ENCODE measurements around the gene OPN5. TPM values are rescaled to one million over a fixed set of nuclear protein-coding genes. Genes with fewer than 3 reads are reported as not detected.

Gene OPN5
- total RNA-seq, 2 experiments from 2014 or later, result not detected

DNA sequence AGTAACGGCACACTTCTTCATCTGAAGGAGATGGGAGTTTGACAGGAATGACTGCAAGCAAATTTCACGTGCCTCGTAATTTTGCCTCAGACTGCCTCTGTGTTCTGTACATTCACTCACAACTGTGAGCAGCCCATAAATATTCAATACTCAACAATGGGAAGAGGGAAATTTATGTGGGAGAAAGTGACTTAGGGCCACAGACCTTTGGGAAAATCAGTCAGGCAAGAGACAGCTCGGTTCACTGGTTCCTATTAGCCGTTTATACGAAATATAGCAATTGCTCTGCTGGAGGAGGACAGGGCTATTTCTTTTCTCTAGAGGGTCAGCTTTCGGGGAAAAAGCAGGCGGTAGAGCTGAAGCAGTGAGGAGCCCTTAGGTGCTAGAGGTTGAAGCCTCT lies 28.0 kb downstream of the OPN5 start:
- H3K4me3 Mint-ChIP-seq, result no peak overlapping the region
- POLR2A ChIA-PET, result no interaction called here
- DNase-seq (no peak), ATAC-seq (ENCODE audit: low read depth) (no peak)
- H3K27ac Mint-ChIP-seq, result no peak overlapping the region
- no peaks in the 10 kb centered on the region for H3K36me3 Mint-ChIP-seq
- H3K27me3 Mint-ChIP-seq, result peaks cover 14% of the 10 kb centered on the region
- no peaks in the 10 kb centered on the region for H3K9me3 Mint-ChIP-seq
- H3K4me1 Mint-ChIP-seq, result no peaks in the 10 kb centered on the region

DNA sequence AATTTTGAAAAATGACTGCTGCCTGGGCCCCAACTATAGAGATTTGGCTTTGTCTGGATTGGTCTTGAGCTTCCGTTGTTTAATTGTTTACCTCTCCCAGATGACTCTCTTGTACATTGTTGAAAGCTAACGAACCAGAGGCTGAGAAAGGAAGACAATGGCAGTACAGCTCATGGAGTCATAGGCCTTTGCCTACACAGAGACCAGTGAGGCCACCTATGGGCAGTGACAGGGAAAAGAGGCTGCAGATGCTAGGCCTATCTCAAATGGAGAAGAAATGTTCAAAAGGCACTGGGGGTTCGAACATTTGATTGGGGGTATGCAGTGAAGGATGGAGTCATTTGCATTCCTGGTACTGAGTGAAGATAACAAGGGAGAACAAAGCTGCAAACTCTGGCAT lies 29.1 kb downstream of the OPN5 start:
- ATAC-seq (ENCODE audit: low read depth) (no peak), DNase-seq (no peak)
- H3K27me3 Mint-ChIP-seq, result peaks cover 17% of the 10 kb centered on the region
- POLR2A ChIA-PET, result no interaction called here
- H3K9me3 Mint-ChIP-seq, result no peaks in the 10 kb centered on the region
- no peaks in the 10 kb centered on the region for H3K36me3 Mint-ChIP-seq
- H3K27ac Mint-ChIP-seq, result no peak overlapping the region
- H3K4me3 Mint-ChIP-seq, result no peak overlapping the region
- H3K4me1 Mint-ChIP-seq, result no peaks in the 10 kb centered on the region

DNA sequence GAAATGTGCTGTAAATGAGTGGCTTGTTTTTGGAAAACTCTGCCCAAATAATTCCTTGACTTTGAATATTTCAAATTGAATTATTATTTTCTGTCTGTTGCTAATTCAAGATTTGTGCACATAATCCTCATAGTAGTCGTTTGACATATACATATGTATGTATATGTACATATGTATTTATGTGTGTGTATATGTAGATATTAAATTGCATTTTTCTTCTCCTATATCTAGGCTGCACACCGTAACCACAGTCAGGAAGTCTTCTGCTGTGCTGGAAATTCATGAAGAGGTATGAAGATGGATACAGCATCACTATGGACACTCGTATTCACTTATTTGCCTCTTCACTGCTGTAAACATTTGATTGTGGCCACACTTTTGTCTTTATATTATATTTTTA lies 29.6 kb downstream of the OPN5 start:
- Mint-ChIP-seq H3K4me3 (no peak overlapping the region), H3K27me3 (peaks cover 17% of the 10 kb centered on the region), H3K4me1 (no peaks in the 10 kb centered on the region), H3K27ac (no peak overlapping the region), H3K36me3 (no peaks in the 10 kb centered on the region), H3K9me3 (no peaks in the 10 kb centered on the region)
- no peak for DNase-seq
- no peak for ATAC-seq (ENCODE audit: low read depth)
- POLR2A ChIA-PET, result no interaction called here

DNA sequence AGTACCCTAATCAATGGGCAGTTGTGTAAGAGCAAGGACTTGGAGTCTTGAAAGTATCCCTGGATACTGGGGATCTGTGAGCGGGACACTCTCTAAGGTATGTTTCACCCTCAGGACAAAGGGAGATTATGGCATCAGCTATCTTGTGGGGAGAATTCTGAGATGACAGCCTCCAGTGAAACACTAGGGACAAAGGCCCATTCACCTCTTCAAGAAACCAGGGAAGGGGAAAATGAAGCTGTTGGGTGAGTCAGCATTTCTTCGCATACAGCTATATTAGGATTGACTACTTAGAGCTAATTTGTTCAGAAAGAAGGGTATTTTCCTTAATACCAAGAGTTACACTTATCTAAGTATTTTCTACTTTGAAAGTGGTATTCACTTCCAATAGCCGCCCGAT lies 35.9 kb downstream of the OPN5 start:
- no peaks in the 10 kb centered on the region for H3K36me3 Mint-ChIP-seq
- ATAC-seq (ENCODE audit: low read depth) (no peak), DNase-seq (no peak)
- H3K4me3 Mint-ChIP-seq, result no peak overlapping the region
- POLR2A ChIA-PET, result no interaction called here
- H3K9me3 Mint-ChIP-seq, result no peaks in the 10 kb centered on the region
- H3K27me3 Mint-ChIP-seq, result peaks cover 22% of the 10 kb centered on the region
- H3K27ac Mint-ChIP-seq, result no peak overlapping the region
- no peaks in the 10 kb centered on the region for H3K4me1 Mint-ChIP-seq

DNA sequence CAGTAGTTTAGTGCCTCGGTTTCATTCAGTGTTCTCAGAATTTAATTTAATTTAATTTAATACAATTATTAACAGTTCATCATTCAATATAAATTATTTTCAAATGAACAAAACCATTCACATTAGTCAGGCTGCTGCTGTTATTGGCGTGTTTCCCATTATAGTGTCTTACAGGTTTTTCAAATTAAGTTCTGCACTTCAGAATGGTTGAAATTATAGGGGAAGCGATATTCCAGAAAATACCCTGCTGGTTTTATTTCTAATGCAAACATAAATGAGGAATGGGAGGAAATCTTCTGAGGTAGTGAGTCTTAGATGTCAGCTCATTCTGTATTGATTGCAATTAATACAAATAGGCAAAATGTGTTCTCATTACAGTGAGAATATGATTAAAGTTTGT lies 37.6 kb downstream of the OPN5 start:
- Mint-ChIP-seq H3K9me3 (no peaks in the 10 kb centered on the region), H3K4me3 (no peak overlapping the region), H3K27ac (no peak overlapping the region), H3K36me3 (no peaks in the 10 kb centered on the region), H3K27me3 (peaks cover 17% of the 10 kb centered on the region), H3K4me1 (no peaks in the 10 kb centered on the region)
- DNase-seq (no peak), ATAC-seq (ENCODE audit: low read depth) (no peak)
- POLR2A ChIA-PET, result no interaction called here

DNA sequence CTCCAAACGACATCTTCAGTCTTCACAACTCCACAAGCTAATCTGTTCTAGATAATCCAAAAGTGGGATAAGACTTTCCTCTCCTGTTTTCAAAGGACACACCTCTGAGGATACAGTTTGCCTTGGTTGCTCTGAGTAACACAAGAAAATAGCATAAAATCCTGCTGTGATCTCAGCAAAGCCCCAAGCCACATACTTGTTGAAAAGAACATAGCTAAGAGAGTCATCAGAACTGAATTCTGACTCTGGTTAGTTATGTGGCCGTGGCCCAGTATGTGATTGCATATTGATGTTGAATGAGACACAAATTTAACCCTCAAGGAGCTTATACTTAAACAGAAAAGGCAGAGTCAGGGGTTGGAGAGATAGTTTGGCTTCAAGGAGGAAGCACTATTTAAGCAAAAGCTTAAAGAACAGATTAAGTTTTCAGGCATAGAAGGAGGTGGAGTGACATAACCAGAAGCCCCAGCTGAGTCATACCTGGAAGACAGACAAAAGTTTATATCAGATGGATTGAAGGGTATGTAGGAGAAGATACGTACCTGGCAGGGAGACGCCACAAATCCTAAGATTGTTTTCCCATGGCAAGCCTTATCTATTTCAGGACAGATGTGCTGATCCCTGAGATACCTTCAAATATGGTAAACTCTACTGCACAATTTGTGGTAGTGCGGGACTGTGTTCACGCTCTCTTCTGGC lies 41.2 kb downstream of the OPN5 start:
- H3K27ac Mint-ChIP-seq, result no peak overlapping the region
- ATAC-seq (ENCODE audit: low read depth) (no peak), DNase-seq (no peak)
- no peak overlapping the region for H3K4me3 Mint-ChIP-seq
- no peaks in the 10 kb centered on the region for H3K4me1 Mint-ChIP-seq
- H3K36me3 Mint-ChIP-seq, result no peaks in the 10 kb centered on the region
- POLR2A ChIA-PET, result no interaction called here
- H3K9me3 Mint-ChIP-seq, result no peaks in the 10 kb centered on the region
- peaks cover 11% of the 10 kb centered on the region for H3K27me3 Mint-ChIP-seq

DNA sequence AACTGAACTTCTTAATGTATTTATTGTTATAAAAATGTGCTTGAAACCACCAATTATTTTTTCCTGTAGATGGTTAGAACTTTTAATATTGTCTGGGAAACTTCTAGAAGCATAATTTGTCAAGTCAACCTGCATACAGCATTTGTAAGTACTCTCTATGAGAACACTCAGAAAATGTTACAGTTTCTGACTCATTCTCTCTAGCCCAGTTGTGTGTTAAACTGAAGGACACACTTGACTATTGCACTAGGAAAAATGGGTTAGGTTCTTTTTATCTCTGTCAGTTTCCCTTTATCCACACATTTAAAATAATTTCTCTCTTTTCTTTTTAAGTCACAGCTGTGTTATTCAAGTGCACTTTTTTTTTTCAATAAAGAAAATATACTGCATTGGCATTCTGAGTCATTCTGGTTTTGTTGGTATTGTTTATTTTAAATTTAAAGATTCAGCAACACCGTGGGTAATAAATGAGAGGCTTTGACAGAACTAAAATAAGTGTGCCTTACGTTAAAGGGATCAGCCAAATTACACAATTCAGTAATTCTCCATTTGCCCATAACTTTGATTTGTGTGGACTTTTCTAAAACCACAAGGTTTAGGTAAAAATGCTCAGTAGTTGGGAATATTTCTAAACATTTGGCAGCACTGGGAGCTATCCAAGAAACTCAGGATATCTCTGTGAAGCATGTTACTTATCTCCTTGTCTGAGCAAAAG lies 50.7 kb downstream of the OPN5 start:
- POLR2A ChIA-PET, result no interaction called here
- Mint-ChIP-seq H3K36me3 (no peaks in the 10 kb centered on the region), H3K27me3 (peaks cover 6% of the 10 kb centered on the region), H3K9me3 (peaks cover 1% of the 10 kb centered on the region), H3K27ac (no peak overlapping the region), H3K4me3 (no peak overlapping the region), H3K4me1 (no peaks in the 10 kb centered on the region)
- DNase-seq, result no peak
- no peak for ATAC-seq (ENCODE audit: low read depth)

DNA sequence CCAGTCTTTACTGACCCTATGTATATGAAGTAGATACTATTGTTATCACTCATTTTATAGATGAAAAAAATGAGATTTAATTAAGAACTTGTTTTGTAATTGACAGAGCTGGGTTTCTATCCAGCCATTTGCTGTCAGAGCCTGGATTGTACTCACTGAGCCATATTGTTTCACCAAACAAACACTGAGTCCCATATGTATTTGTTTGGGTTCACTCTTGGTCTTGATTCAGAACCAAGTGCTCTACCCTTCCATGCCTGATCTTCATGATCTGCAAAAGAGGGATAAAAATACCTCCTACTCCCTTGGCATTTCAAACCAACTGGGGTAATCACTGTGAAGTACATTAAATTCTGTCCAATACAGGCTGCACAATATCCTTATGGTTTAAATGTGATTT lies 52.4 kb downstream of the OPN5 start:
- H3K4me3 Mint-ChIP-seq, result no peak overlapping the region
- peaks cover 8% of the 10 kb centered on the region for H3K27me3 Mint-ChIP-seq
- POLR2A ChIA-PET, result no interaction called here
- H3K27ac Mint-ChIP-seq, result no peak overlapping the region
- H3K9me3 Mint-ChIP-seq, result peaks cover 1% of the 10 kb centered on the region
- no peaks in the 10 kb centered on the region for H3K4me1 Mint-ChIP-seq
- ATAC-seq (ENCODE audit: low read depth) (no peak), DNase-seq (no peak)
- no peaks in the 10 kb centered on the region for H3K36me3 Mint-ChIP-seq

DNA sequence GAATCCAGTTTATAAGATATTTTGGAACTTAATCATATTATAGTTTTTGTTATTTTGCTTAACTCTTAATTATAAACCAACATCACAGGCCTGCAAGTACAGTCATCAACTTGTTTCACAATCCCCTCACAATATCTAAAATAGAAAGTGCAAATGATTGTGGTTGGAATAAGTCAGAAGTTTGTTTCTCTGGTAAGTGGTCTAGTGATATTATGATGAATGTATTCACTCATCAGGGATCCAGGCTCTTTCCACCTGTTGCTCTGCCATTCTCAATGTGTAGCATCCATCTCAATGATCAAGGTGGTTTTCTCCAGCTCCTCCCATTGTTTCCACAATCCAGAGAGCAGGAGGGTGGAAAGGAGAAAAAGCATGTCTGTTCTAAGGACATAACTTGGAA lies 54.2 kb downstream of the OPN5 start:
- no peak overlapping the region for H3K4me3 Mint-ChIP-seq
- peaks cover 10% of the 10 kb centered on the region for H3K27me3 Mint-ChIP-seq
- no peaks in the 10 kb centered on the region for H3K36me3 Mint-ChIP-seq
- H3K27ac Mint-ChIP-seq, result no peak overlapping the region
- no peak for ATAC-seq (ENCODE audit: low read depth)
- H3K4me1 Mint-ChIP-seq, result no peaks in the 10 kb centered on the region
- DNase-seq, result no peak
- POLR2A ChIA-PET, result no interaction called here
- peaks cover 1% of the 10 kb centered on the region for H3K9me3 Mint-ChIP-seq

DNA sequence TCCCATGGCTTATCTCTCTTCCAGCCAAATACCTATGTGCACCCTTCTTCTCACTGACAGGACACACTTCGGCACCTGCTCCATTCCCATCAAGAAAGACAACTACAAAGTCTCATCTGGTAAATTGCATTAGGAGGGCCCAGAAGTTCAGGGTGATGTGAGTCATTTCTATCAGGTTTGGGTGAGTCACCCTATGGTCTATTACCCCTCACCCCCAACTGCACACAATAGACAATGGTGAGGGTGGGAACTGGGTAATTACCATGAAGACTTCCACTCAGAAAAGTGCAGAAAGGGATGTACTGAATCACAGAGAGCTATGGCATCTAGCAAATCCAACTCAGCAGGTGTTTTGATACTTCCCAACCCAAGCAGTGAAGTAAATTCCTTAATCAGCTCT lies 54.8 kb downstream of the OPN5 start:
- H3K27me3 Mint-ChIP-seq, result peaks cover 6% of the 10 kb centered on the region
- no peak overlapping the region for H3K4me3 Mint-ChIP-seq
- H3K9me3 Mint-ChIP-seq, result peaks cover 1% of the 10 kb centered on the region
- H3K27ac Mint-ChIP-seq, result no peak overlapping the region
- H3K36me3 Mint-ChIP-seq, result no peaks in the 10 kb centered on the region
- POLR2A ChIA-PET, result no interaction called here
- DNase-seq (no peak), ATAC-seq (ENCODE audit: low read depth) (no peak)
- H3K4me1 Mint-ChIP-seq, result no peaks in the 10 kb centered on the region

DNA sequence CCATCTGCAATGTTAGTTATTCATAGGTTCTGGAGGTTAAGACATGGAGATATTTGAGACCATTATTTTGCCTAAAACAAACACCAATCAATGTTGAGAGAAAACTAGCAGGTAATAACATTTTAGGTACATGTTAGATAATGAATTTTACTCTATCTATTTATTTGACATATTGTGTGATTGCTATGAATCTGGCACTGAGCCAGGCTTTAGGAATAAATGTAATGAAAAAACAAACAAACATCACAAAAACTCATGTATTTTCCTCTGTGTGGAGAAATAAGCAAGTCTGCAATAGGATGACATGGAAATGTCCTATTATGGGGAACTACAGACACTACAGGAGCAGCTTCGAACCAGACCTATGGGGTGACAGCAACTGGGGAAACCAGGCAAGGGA lies 57.8 kb downstream of the OPN5 start:
- peaks cover 5% of the 10 kb centered on the region for H3K27me3 Mint-ChIP-seq
- no peaks in the 10 kb centered on the region for H3K36me3 Mint-ChIP-seq
- ATAC-seq (ENCODE audit: low read depth) (no peak), DNase-seq (no peak)
- no peak overlapping the region for H3K27ac Mint-ChIP-seq
- H3K4me1 Mint-ChIP-seq, result no peaks in the 10 kb centered on the region
- POLR2A ChIA-PET, result no interaction called here
- no peak overlapping the region for H3K4me3 Mint-ChIP-seq
- no peaks in the 10 kb centered on the region for H3K9me3 Mint-ChIP-seq

DNA sequence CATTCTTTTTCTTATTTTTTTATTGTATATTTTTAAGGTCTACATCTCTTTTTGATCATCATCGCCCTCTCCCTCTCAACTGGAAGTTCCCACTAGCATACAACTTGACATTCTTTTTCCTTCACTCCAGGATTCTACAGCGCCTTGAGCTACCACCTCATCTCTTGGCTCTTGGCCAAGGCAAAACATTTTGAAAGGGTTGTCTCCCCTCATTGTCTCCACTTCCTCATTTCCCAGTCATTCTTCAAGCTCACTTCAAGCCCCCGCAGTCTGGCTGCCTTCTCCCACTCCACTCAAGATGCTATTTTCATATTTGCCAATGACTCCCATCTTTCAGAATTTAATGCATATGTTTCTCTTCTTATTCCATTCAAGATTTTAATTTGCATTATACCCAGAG lies 63.0 kb downstream of the OPN5 start:
- Mint-ChIP-seq H3K4me1 (no peaks in the 10 kb centered on the region), H3K9me3 (no peaks in the 10 kb centered on the region), H3K27me3 (peaks cover 1% of the 10 kb centered on the region), H3K4me3 (no peak overlapping the region), H3K36me3 (no peaks in the 10 kb centered on the region), H3K27ac (no peak overlapping the region)
- ATAC-seq (ENCODE audit: low read depth) (no peak), DNase-seq (no peak)
- POLR2A ChIA-PET, result no interaction called here

DNA sequence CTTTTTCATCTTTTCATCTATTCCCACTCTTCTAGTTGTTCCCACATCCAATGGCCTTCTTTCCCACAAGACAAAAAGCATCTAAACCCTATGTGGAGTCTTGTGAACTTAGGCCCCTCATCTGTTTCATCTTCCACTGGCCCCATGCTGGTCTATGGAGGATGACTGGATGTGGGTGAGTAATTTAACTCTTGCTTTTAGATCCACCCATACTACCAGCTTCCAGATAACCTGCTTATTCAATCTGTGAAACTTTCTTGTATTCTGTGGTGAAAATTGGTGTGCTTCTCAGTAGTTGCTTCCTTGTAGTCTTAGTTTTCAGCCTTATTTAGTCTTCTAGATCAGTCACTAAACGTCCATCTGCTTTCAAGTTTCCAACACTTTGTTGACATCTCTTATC lies 64.9 kb downstream of the OPN5 start:
- H3K27ac Mint-ChIP-seq, result no peak overlapping the region
- H3K4me3 Mint-ChIP-seq, result no peak overlapping the region
- H3K9me3 Mint-ChIP-seq, result no peaks in the 10 kb centered on the region
- POLR2A ChIA-PET, result no interaction called here
- DNase-seq (no peak), ATAC-seq (ENCODE audit: low read depth) (no peak)
- H3K4me1 Mint-ChIP-seq, result no peaks in the 10 kb centered on the region
- no peaks in the 10 kb centered on the region for H3K36me3 Mint-ChIP-seq
- no peaks in the 10 kb centered on the region for H3K27me3 Mint-ChIP-seq

DNA sequence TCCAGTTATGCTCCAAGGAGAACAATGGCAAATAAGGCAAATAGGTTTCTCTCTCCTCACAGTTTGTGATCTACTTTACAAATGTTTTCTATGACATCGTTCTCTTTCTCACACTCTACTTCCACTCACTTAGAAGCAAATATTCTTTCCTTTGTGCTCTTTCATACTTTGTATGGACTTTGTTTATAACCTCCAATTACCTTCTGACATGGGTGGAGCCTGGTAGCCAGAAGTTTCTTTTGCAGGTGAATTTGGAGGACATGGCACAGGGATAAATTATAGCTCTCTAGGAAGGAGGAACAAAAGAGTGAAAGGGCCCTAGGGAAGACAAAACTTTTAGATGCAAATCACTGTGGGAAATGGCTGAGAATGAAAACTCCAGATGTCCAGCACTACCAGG lies 69.3 kb downstream of the OPN5 start:
- Mint-ChIP-seq H3K4me3 (no peak overlapping the region), H3K9me3 (no peaks in the 10 kb centered on the region), H3K27me3 (no peaks in the 10 kb centered on the region), H3K4me1 (no peaks in the 10 kb centered on the region), H3K27ac (no peak overlapping the region), H3K36me3 (no peaks in the 10 kb centered on the region)
- ATAC-seq (ENCODE audit: low read depth) (no peak), DNase-seq (no peak)
- POLR2A ChIA-PET, result no interaction called here
